Activated CD8-positive, alpha-beta T cell treated with anti-CD3 and anti-CD28 coated beads for 36 hours (primary cell): Measurements from ENCODE around the gene CDK16. TPM values are rescaled to one million over a fixed set of nuclear protein-coding genes. Genes with fewer than 3 reads are reported as not detected.

Experiments
- ATAC-seq: fragments of 200-7000 bp; cut with Tn5 transposase; one replicate; pipeline ENCODE4 v1.10.0; 2021; ENCODE audit warnings: mild to moderate bottlenecking, moderate library complexity
- CTCF ChIA-PET: fragments of 350-600 bp; sonication (Branson Sonifier 250); formaldehyde crosslinking; loops from one replicate; lab custom pipeline; 2021; ENCODE audit warnings: antibody characterized with exemption; lab: Charles Lee
- POLR2A ChIA-PET: fragments of 350-600 bp; sonication (Branson Sonifier 250); formaldehyde crosslinking; loops from one replicate; lab custom pipeline; 2021; ENCODE audit warnings: antibody characterized with exemption; lab: Charles Lee
- DNase-seq: peaks from one replicate; pipeline ENCODE4 v3.0.0-alpha.2; 2020
- H3K27ac Mint-ChIP-seq: one replicate; pipeline ENCODE4 v1.8.0; 2021; ENCODE audit warnings: mild to moderate bottlenecking, mixed read lengths
- H3K27me3 Mint-ChIP-seq: one replicate; pipeline ENCODE4 v1.8.0; 2021; ENCODE audit warnings: mixed read lengths
- H3K36me3 Mint-ChIP-seq: one replicate; pipeline ENCODE4 v1.8.0; 2021; ENCODE audit warnings: low read depth, mixed read lengths
- H3K4me1 Mint-ChIP-seq: one replicate; pipeline ENCODE4 v1.8.0; 2021; ENCODE audit warnings: low read depth, mixed read lengths
- H3K4me3 Mint-ChIP-seq: one replicate; pipeline ENCODE4 v1.8.0; 2021; ENCODE audit warnings: mild to moderate bottlenecking, moderate library complexity, mixed read lengths
- H3K9me3 Mint-ChIP-seq: one replicate; pipeline ENCODE4 v1.8.0; 2021; ENCODE audit warnings: mixed read lengths
- intact Hi-C: fragments of 100-400 bp; cut with micrococcal nuclease; formaldehyde crosslinking; loops from one replicate; pipeline ENCODE4 v1.10.0; 2022
- total RNA-seq, 2 experiments: library from RNA; stranded (reverse); gene quantifications; one replicate each; pipeline ENCODE4 v1.2.3, GENCODE V29; 2021
- TF ChIP-seq, protein P1 (sequence below): fragments of 200-600 bp; IDR thresholded peaks from one replicate; pipeline ENCODE4 v1.8.0; 2022; ENCODE audit warnings: antibody characterized with exemption, mild to moderate bottlenecking

The CDK16 gene
- total RNA-seq, 2 experiments from 2014 or later: 56.1 to 61.3 TPM

DNA sequence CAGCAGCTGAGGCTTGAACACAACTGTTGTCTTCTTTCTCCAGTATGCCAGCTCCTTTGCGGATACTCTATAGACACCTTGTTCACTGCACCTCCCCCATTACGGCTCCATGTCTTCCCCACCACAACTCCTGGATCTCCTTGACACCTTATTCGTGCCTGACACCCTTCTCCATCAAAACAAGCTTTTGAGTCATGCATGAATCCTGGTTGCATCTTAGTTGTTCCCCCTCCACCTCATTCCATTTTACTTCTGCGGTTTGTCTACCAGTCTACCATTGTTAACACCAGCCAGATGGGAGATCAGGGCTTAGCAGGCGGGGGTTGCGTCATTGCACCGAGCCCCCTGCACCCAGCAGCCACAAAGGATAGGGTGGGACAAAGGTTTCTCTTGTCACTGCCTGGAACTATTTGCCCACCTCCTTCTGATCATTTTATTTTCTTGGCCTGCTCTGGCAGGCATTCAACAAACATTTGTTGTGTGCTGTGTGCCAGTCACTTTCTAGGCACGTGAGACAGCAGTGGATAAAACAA lies 2.0 kb upstream of the CDK16 start:
- no peaks in the 10 kb centered on the region for H3K9me3 Mint-ChIP-seq
- TF ChIP-seq, protein P1, sequence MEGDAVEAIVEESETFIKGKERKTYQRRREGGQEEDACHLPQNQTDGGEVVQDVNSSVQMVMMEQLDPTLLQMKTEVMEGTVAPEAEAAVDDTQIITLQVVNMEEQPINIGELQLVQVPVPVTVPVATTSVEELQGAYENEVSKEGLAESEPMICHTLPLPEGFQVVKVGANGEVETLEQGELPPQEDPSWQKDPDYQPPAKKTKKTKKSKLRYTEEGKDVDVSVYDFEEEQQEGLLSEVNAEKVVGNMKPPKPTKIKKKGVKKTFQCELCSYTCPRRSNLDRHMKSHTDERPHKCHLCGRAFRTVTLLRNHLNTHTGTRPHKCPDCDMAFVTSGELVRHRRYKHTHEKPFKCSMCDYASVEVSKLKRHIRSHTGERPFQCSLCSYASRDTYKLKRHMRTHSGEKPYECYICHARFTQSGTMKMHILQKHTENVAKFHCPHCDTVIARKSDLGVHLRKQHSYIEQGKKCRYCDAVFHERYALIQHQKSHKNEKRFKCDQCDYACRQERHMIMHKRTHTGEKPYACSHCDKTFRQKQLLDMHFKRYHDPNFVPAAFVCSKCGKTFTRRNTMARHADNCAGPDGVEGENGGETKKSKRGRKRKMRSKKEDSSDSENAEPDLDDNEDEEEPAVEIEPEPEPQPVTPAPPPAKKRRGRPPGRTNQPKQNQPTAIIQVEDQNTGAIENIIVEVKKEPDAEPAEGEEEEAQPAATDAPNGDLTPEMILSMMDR: no peak
- ATAC-seq: no peak
- no peak for DNase-seq
- CTCF ChIA-PET: no interaction called here
- H3K27me3 Mint-ChIP-seq: no peaks in the 10 kb centered on the region
- peak overlapping the region; percentile 94 for H3K27ac Mint-ChIP-seq
- intact Hi-C loops: no loop called here
- peak overlapping the region; percentile 88 for H3K4me3 Mint-ChIP-seq
- POLR2A ChIA-PET: interaction anchor here (1.8 to 6.9 kb wide), 3 partner anchors 9 to 25 kb away, joined by 4 to 42 read pairs (median 10); partner anchors contain the start of gene USP11
- peaks cover 50% of the 10 kb centered on the region for H3K36me3 Mint-ChIP-seq
- H3K4me1 Mint-ChIP-seq: peaks cover 34% of the 10 kb centered on the region

DNA sequence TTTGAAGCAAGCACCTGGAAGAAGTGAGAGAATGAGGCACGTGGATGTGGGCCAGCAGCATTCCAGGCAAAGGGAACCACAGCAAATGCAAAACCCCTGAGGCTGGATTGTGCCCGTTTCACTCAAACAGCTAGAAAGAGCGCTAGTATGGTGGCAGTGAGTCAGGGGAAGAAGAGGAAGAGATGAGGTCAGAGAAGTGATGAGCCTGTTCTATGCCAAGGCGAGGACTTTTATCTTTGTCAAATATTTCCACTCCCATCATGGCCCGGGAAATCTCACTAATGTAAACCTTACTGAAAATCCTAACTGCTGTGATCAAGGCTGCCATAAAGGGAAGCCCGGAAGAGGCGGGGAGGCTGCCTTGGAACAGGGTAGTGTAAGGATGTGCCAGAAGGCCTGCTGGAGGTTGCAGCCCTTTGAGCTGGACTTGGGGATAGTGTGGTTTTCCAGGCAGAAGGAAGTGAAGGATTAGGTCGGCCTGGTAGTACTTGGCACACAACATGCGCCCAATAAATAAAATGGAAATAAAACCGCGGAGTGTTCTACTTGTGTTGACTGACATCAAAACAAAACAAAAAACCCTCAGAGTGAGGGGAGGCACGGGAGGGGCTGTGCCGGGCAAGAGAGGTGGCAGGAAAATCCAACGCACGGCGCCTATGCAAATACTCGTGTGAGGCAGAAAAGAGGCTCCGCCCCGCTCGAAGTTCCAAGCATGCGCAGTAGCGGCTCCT lies 1.2 kb upstream of the CDK16 start:
- DNase-seq (peak; percentile 39), ATAC-seq (peak; percentile 11)
- peak overlapping the region; percentile 88 for H3K4me3 Mint-ChIP-seq
- H3K4me1 Mint-ChIP-seq: peaks cover 42% of the 10 kb centered on the region
- H3K9me3 Mint-ChIP-seq: no peaks in the 10 kb centered on the region
- CTCF ChIA-PET: interaction anchor here (1.0 to 1.1 kb wide), 3 partner anchors 141 to 306 kb away, joined by 3 read pairs; no protein-coding TSS in a partner anchor
- TF ChIP-seq, protein P1: no peak
- intact Hi-C loops: no loop called here
- H3K27ac Mint-ChIP-seq: peak overlapping the region; percentile 94
- POLR2A ChIA-PET: interaction anchor here (0.9 to 6.9 kb wide), 5 partner anchors 11 to 26 kb away, joined by 4 to 42 read pairs (median 10); partner anchors contain the start of gene USP11
- H3K36me3 Mint-ChIP-seq: peaks cover 45% of the 10 kb centered on the region
- H3K27me3 Mint-ChIP-seq: no peaks in the 10 kb centered on the region

- ChIA-PET CTCF (interaction anchor here (1.0 to 1.1 kb wide), 4 partner anchors 18 to 306 kb away, joined by 3 read pairs; no protein-coding TSS in a partner anchor), POLR2A (interaction anchor here (0.9 to 6.9 kb wide), 5 partner anchors 10 to 73 kb away, joined by 4 to 42 read pairs (median 4); partner anchors contain the start of genes NDUFB11, RBM10 and USP11)
- Mint-ChIP-seq H3K36me3 (peaks cover 44% of the 10 kb centered on the region), H3K4me3 (peak overlapping the region; percentile 88), H3K27ac (peak overlapping the region; percentile 99), H3K4me1 (peaks cover 43% of the 10 kb centered on the region), H3K27me3 (no peaks in the 10 kb centered on the region), H3K9me3 (no peaks in the 10 kb centered on the region)
- TF ChIP-seq, protein P1: no peak
- DNase-seq: peak; percentile 98
- ATAC-seq: peak; percentile 87
- intact Hi-C loops: no loop called here
Measured at GRCh38 chrX:47217852-47218279, 615 bp upstream of the CDK16 start.

GRCh38 chrX:47218920-47219815 lies 687 bp downstream of the CDK16 start:
- no peaks in the 10 kb centered on the region for H3K27me3 Mint-ChIP-seq
- ATAC-seq (no peak), DNase-seq (peak; percentile 49)
- H3K27ac Mint-ChIP-seq: peak overlapping the region; percentile 91
- TF ChIP-seq, protein P1: no peak
- peaks cover 36% of the 10 kb centered on the region for H3K36me3 Mint-ChIP-seq
- peaks cover 43% of the 10 kb centered on the region for H3K4me1 Mint-ChIP-seq
- H3K9me3 Mint-ChIP-seq: no peaks in the 10 kb centered on the region
- CTCF ChIA-PET: interaction anchor here (1.1 kb wide), 1 partner anchor 17 kb away, joined by 3 read pairs; no protein-coding TSS in a partner anchor
- POLR2A ChIA-PET: interaction anchor here (0.7 to 6.9 kb wide), 6 partner anchors 9 to 351 kb away, joined by 3 to 42 read pairs (median 4); partner anchors contain the start of genes NDUFB11, RBM10 and USP11
- H3K4me3 Mint-ChIP-seq: peak overlapping the region; percentile 93
- intact Hi-C loops: no loop called here
